ENCODE data around the gene PDE2A. TPM values are rescaled to one million over a fixed set of nuclear protein-coding genes. Genes with fewer than 3 reads are reported as not detected.

The PDE2A gene
- total and polyA plus RNA-seq, 8 donors = 3.5 to 548 (median 25.9) TPM

DNA sequence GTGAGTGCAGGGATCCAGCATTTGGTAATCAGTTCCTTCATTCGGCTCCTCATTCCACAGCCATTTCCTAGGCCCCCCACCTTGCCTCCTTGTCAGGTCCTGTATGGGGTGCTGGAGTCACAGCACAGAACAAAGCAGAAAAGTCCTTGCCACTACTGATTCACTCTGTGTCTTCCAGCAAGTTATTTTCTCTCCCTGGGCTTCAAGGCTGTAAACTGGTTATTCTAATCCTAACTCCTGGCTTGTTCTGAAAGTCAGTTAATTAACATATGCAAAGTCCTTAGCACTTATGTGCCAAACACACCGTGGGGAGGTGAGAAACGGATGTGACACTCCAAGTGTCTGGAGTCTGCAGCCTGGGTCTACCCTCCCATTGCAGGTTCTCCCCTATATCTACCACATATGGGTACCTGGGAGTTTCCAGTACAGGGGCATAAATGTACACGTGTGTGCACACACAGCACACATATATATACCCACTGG is 30.6 kb upstream of the PDE2A start:
- H3K36me3 ChIP-seq = peaks cover 86 to 100% (median 100%) of the 10 kb centered on the region in 4 donors
- H3K4me3 ChIP-seq = no peak overlapping the region
- H3K27ac ChIP-seq = no peak overlapping the region
- no peaks in the 10 kb centered on the region for H3K9me3 ChIP-seq
- peaks cover 8 to 34% (median 18%) of the 10 kb centered on the region in 4 donors for H3K4me1 ChIP-seq
- no peaks in the 10 kb centered on the region for H3K27me3 ChIP-seq
- no peak for TF ChIP-seq EP300 (IDR thresholded peaks at IDR 0.05)
- no peak for TF ChIP-seq POLR2AphosphoS5 (IDR thresholded peaks at IDR 0.05)
- TF ChIP-seq, protein P1, sequence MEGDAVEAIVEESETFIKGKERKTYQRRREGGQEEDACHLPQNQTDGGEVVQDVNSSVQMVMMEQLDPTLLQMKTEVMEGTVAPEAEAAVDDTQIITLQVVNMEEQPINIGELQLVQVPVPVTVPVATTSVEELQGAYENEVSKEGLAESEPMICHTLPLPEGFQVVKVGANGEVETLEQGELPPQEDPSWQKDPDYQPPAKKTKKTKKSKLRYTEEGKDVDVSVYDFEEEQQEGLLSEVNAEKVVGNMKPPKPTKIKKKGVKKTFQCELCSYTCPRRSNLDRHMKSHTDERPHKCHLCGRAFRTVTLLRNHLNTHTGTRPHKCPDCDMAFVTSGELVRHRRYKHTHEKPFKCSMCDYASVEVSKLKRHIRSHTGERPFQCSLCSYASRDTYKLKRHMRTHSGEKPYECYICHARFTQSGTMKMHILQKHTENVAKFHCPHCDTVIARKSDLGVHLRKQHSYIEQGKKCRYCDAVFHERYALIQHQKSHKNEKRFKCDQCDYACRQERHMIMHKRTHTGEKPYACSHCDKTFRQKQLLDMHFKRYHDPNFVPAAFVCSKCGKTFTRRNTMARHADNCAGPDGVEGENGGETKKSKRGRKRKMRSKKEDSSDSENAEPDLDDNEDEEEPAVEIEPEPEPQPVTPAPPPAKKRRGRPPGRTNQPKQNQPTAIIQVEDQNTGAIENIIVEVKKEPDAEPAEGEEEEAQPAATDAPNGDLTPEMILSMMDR (IDR thresholded peaks at IDR 0.05) = no peak
- TF ChIP-seq POLR2A (IDR thresholded peaks at IDR 0.05) = no peak
- 60 to 68% (median 65%) methylated on average over 4 of the region's 4 CpGs for WGBS, 5 donors
- no peak for DNase-seq
- intact Hi-C loops (cut with DNase I; ENCODE audit: low total_unique reads) = no loop called here

DNA sequence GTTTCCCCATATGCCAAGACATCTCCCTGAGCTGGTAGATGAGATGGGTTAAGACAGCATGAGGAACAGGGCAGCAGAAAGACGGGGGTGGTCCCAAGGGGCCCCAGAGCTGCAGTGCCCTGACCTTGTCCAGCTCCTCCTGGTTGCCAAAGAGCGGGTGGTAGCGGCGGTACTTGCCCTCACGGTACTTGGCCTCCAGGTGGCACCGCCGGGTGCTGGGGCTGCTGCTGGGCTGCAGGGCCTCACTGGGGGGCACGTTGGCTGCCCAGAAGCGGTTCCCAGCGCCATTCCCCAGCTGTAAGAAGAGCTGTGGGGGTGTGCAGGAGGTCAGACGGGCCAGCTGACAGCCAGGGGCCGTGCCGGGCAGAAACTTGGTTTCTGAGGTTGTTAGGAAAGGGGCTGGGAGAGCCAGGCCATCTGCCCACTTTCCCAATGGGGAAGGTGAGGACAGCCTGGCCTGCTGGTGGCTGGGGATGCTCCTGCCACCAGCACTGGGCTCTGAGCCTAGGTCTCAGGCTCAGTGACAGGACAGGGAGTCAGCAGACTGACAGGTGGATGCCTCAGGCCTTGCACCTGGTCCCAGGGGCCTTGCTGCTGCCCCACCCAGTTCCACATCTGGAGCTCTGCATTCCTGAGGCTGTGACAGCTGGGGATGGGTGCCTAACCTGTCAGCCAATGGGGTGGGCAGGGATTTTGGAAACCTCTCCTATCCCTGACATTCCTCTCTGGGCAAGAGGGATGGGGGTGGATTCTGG is 30.0 kb upstream of the PDE2A start:
- H3K27me3 ChIP-seq = no peaks in the 10 kb centered on the region
- H3K4me1 ChIP-seq = peaks cover 8 to 34% (median 18%) of the 10 kb centered on the region in 4 donors
- TF ChIP-seq POLR2A (IDR thresholded peaks at IDR 0.05) = no peak
- no peak for TF ChIP-seq POLR2AphosphoS5 (IDR thresholded peaks at IDR 0.05)
- no peak for TF ChIP-seq EP300 (IDR thresholded peaks at IDR 0.05)
- TF ChIP-seq, protein P1 (IDR thresholded peaks at IDR 0.05) = no peak
- H3K4me3 ChIP-seq = no peak overlapping the region
- H3K9me3 ChIP-seq = no peaks in the 10 kb centered on the region
- peak overlapping the region in 2 of 5 donors; percentile 34 for H3K27ac ChIP-seq
- peaks cover 85 to 100% (median 100%) of the 10 kb centered on the region in 4 donors for H3K36me3 ChIP-seq
- WGBS, 5 donors = 65 to 81% (median 78%) methylated on average over 5 to 13 of the region's 13 CpGs
- peak in 1 of 2 donors; percentile 42 for DNase-seq
- intact Hi-C loops (cut with DNase I; ENCODE audit: low total_unique reads) = no loop called here

GRCh38 chr11:72703267-72704008 is 29.2 kb upstream of the PDE2A start:
- H3K36me3 ChIP-seq = peaks cover 85 to 100% (median 100%) of the 10 kb centered on the region in 4 donors
- TF ChIP-seq POLR2A (IDR thresholded peaks at IDR 0.05) (no peak), POLR2AphosphoS5 (IDR thresholded peaks at IDR 0.05) (no peak), EP300 (IDR thresholded peaks at IDR 0.05) (no peak)
- TF ChIP-seq, protein P1 (IDR thresholded peaks at IDR 0.05) = no peak
- DNase-seq = peak in 1 of 2 donors; percentile 88
- H3K27me3 ChIP-seq = no peaks in the 10 kb centered on the region
- H3K27ac ChIP-seq = peak overlapping the region in 2 of 5 donors; percentile 34 to 48
- WGBS, 5 donors = 55 to 67% (median 63%) methylated on average over 5 to 11 of the region's 11 CpGs
- no peaks in the 10 kb centered on the region for H3K9me3 ChIP-seq
- peak overlapping the region in 1 of 4 donors; percentile 7 for H3K4me3 ChIP-seq
- peaks cover 8 to 34% (median 18%) of the 10 kb centered on the region in 4 donors for H3K4me1 ChIP-seq
- intact Hi-C loops (cut with DNase I; ENCODE audit: low total_unique reads) = no loop called here

DNA sequence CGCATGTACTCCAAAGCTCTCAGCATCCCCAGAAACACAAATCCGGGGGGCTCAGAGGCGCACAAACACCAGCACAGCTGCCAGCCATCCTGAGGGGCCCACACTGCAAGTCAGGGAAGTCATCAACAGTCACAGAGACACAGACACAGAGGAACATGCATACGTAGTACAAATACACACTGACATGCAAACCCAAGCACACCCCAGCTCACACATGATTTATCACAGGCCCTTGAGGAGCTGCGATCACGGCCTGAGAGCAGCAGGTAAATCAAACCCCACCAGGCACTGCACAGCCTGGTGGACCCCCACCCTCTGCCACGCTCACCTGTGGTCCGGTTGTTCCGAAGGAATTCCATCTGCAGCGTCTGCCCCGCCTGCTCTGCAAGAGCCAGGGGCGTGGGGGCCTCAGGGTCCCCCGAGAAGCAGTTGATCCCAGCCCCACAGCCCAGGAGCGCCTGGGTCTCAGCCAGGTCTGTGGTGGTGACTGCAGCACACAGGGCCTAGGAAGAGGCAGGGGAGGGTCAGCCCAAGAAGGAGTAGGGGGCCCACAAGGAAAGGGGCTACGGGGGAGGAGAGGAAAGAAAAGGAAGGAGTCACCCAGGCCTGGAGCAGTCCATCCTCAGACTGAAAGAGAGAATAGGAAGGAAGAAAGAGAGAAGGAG is 28.5 kb upstream of the PDE2A start:
- intact Hi-C loops (cut with DNase I; ENCODE audit: low total_unique reads) = no loop called here
- TF ChIP-seq POLR2AphosphoS5 (IDR thresholded peaks at IDR 0.05) = no peak
- TF ChIP-seq, protein P1 (IDR thresholded peaks at IDR 0.05) = no peak
- no peak for TF ChIP-seq POLR2A (IDR thresholded peaks at IDR 0.05)
- Histone ChIP-seq H3K4me3 (peak overlapping the region in 1 of 4 donors; percentile 7), H3K4me1 (peaks cover 8 to 33% (median 18%) of the 10 kb centered on the region in 4 donors), H3K27me3 (no peaks in the 10 kb centered on the region), H3K9me3 (no peaks in the 10 kb centered on the region), H3K27ac (peak overlapping the region in 1 of 5 donors; percentile 48), H3K36me3 (peaks cover 85 to 100% (median 100%) of the 10 kb centered on the region in 4 donors)
- DNase-seq = no peak
- 76 to 92% (median 83%) methylated on average over 13 to 15 of the region's 15 CpGs for WGBS, 5 donors
